NCI-H1930 (cell line): ENCODE results near the gene RBPMS2.
A peak's percentile ranks its signal among the peaks of the same experiment; 100 is the strongest.
"Not testable (repeated sequence)": the region's sequence is repeated elsewhere in the genome, so short reads cannot be mapped to it uniquely, and the experiment has no call there.

ENCODE experiments used
- DNase-seq, 2 experiments: peaks; one replicate each; lab custom pipeline; 2025; lab: John Stamatoyannopoulos, UW

RBPMS2 gene

GRCh38 chr15:64753480-64754185 lies 21.8 kb downstream of the RBPMS2 start:
- DNase-seq, result no peak

- DNase-seq, result no peak
Observed at GRCh38 chr15:64751464-64751863, 23.9 kb downstream of the RBPMS2 start.

GRCh38 chr15:64749999-64750657 lies 25.3 kb downstream of the RBPMS2 start:
- no peak for DNase-seq

GRCh38 chr15:64749167-64749566 lies 26.2 kb downstream of the RBPMS2 start:
- no peak for DNase-seq

- no peak for DNase-seq
Observed at GRCh38 chr15:64748251-64748650, 27.1 kb downstream of the RBPMS2 start.

- no peak for DNase-seq
Observed at GRCh38 chr15:64747578-64747977, 27.8 kb downstream of the RBPMS2 start.

GRCh38 chr15:64746921-64747320 lies 28.5 kb downstream of the RBPMS2 start:
- no peak for DNase-seq

- no peak for DNase-seq
Observed at GRCh38 chr15:64746356-64746755, 29.0 kb downstream of the RBPMS2 start.

GRCh38 chr15:64743691-64744090 lies 31.7 kb downstream of the RBPMS2 start:
- DNase-seq, result no peak

GRCh38 chr15:64742921-64743320 lies 32.5 kb downstream of the RBPMS2 start:
- DNase-seq, result no peak

- no peak for DNase-seq
Observed at GRCh38 chr15:64742385-64742784, 33.0 kb downstream of the RBPMS2 start.

GRCh38 chr15:64741708-64742107 lies 33.7 kb downstream of the RBPMS2 start:
- DNase-seq, result not testable (repeated sequence)

- DNase-seq, result no peak
Observed at GRCh38 chr15:64740311-64741170, 34.8 kb downstream of the RBPMS2 start.

- no peak for DNase-seq
Observed at GRCh38 chr15:64739577-64740143, 35.7 kb downstream of the RBPMS2 start.

GRCh38 chr15:64739156-64739555 lies 36.2 kb downstream of the RBPMS2 start:
- DNase-seq, result no peak

- no peak for DNase-seq
Observed at GRCh38 chr15:64738226-64739095, 36.9 kb downstream of the RBPMS2 start.

- DNase-seq, result no peak
Observed at GRCh38 chr15:64732156-64732860, 43.1 kb downstream of the RBPMS2 start.

- no peak for DNase-seq
Observed at GRCh38 chr15:64731805-64732151, 43.6 kb downstream of the RBPMS2 start.

GRCh38 chr15:64731012-64731804 lies 44.2 kb downstream of the RBPMS2 start:
- DNase-seq, result peak; percentile 44 to 67

GRCh38 chr15:64730151-64730550 lies 45.2 kb downstream of the RBPMS2 start:
- DNase-seq, result no peak
